ENCODE measurements around the gene DIO3.

GRCh38 chr14:101547961-101548669 lies 13.2 kb upstream of the DIO3 start:
- no peak for TF ChIP-seq EZH2phosphoT487 (IDR thresholded peaks at IDR 0.05; ENCODE audit: borderline replicate concordance, low read length)
- no peak for TF ChIP-seq CTCF (IDR thresholded peaks at IDR 0.05; ENCODE audit: low read depth, low read length, poor library complexity, severe bottlenecking)
